Nephron progenitor cell (in vitro differentiated cells): Measurements from ENCODE around the gene NPHP3.

Source experiments
- DNase-seq: peaks from one replicate; pipeline ENCODE4 v3.0.0; 2021
- H3K27ac Mint-ChIP-seq: 2 replicates; pipeline ENCODE4 v1.8.0; 2021; ENCODE audit warnings: mild to moderate bottlenecking, moderate library complexity, mixed read lengths
- H3K27me3 Mint-ChIP-seq: 2 replicates; pipeline ENCODE4 v1.8.0; 2021; ENCODE audit warnings: mild to moderate bottlenecking, low read depth, mixed read lengths; ENCODE audit not compliant: poor library complexity
- H3K36me3 Mint-ChIP-seq: 2 replicates; pipeline ENCODE4 v1.8.0; 2021; ENCODE audit warnings: low read depth, mixed read lengths
- H3K4me1 Mint-ChIP-seq: 2 replicates; pipeline ENCODE4 v1.8.0; 2021; ENCODE audit warnings: mixed read lengths
- H3K4me3 Mint-ChIP-seq: 2 replicates; pipeline ENCODE4 v1.8.0; 2021; ENCODE audit warnings: mild to moderate bottlenecking, moderate library complexity, mixed read lengths
- H3K9me3 Mint-ChIP-seq: 2 replicates; pipeline ENCODE4 v1.8.0; 2021; ENCODE audit warnings: mild to moderate bottlenecking, moderate library complexity, mixed read lengths
- CTCF ChIP-seq: fragments of 200-600 bp; sonication (generic); IDR thresholded peaks from 2 replicates; pipeline ENCODE4 v1.5.0; 2021; ENCODE audit warnings: antibody characterized with exemption

NPHP3 gene

GRCh38 chr3:132660811-132661070 is 61.5 kb downstream of the NPHP3 start:
- H3K4me1 Mint-ChIP-seq, result peaks cover 38% of the 10 kb centered on the region
- H3K36me3 Mint-ChIP-seq, result peaks cover 5% of the 10 kb centered on the region
- DNase-seq, result no peak
- no peak for TF ChIP-seq CTCF
- peaks cover 2% of the 10 kb centered on the region for H3K27me3 Mint-ChIP-seq
- H3K9me3 Mint-ChIP-seq, result no peaks in the 10 kb centered on the region
- H3K27ac Mint-ChIP-seq, result peak overlapping the region; percentile 74
- peak overlapping the region; percentile 95 for H3K4me3 Mint-ChIP-seq

GRCh38 chr3:132660052-132660810 is 62.0 kb downstream of the NPHP3 start, which contains the start of gene UBA5:
Gene UBA5, plus strand, starts transcription at chr3:132660329. Its CDS starts 209 bp downstream, at chr3:132660538.
- TF ChIP-seq CTCF, result no peak
- peak; percentile 61 for DNase-seq
- peak within 1 kb of the TSS; percentile 97 for H3K27ac Mint-ChIP-seq
- peak within 1 kb of the TSS; percentile 95 for H3K4me3 Mint-ChIP-seq
- peaks cover 2% of the 10 kb centered on the region for H3K27me3 Mint-ChIP-seq
- no peaks in the 10 kb centered on the region for H3K9me3 Mint-ChIP-seq
- H3K4me1 Mint-ChIP-seq, result peaks cover 41% of the 10 kb centered on the region
- peaks cover 5% of the 10 kb centered on the region for H3K36me3 Mint-ChIP-seq

- Mint-ChIP-seq H3K4me3 (peak within 1 kb of the TSS; percentile 95), H3K9me3 (no peaks in the 10 kb centered on the region), H3K36me3 (peaks cover 5% of the 10 kb centered on the region), H3K27me3 (peaks cover 2% of the 10 kb centered on the region), H3K4me1 (peaks cover 43% of the 10 kb centered on the region), H3K27ac (peak within 1 kb of the TSS; percentile 97)
- TF ChIP-seq CTCF, result peak; percentile 65
- DNase-seq, result peak; percentile 68
Observed at GRCh38 chr3:132659365-132660051, 62.7 kb downstream of the NPHP3 start, which contains the start of gene ACAD11. Gene ACAD11, minus strand, starts transcription at chr3:132659809. Its CDS starts 58 bp downstream, at chr3:132659751.

GRCh38 chr3:132659000-132659364 is 63.2 kb downstream of the NPHP3 start:
- DNase-seq, result no peak
- Mint-ChIP-seq H3K36me3 (peaks cover 5% of the 10 kb centered on the region), H3K9me3 (no peaks in the 10 kb centered on the region), H3K4me3 (peak overlapping the region; percentile 95), H3K27me3 (peaks cover 2% of the 10 kb centered on the region), H3K4me1 (peaks cover 43% of the 10 kb centered on the region), H3K27ac (no peak overlapping the region)
- TF ChIP-seq CTCF, result no peak

GRCh38 chr3:132657869-132658747 is 64.1 kb downstream of the NPHP3 start:
- peak overlapping the region; percentile 95 for H3K4me3 Mint-ChIP-seq
- no peak for TF ChIP-seq CTCF
- peaks cover 36% of the 10 kb centered on the region for H3K4me1 Mint-ChIP-seq
- H3K27ac Mint-ChIP-seq, result no peak overlapping the region
- H3K36me3 Mint-ChIP-seq, result no peaks in the 10 kb centered on the region
- no peak for DNase-seq
- no peaks in the 10 kb centered on the region for H3K9me3 Mint-ChIP-seq
- H3K27me3 Mint-ChIP-seq, result peaks cover 2% of the 10 kb centered on the region
